HL-60 (cell line): ENCODE measurements around the gene SWAP70.

Experiments used
- GABPA ChIP-seq: IDR thresholded peaks from 2 replicates; pipeline ENCODE4 v1.6.1; 2012; ENCODE audit warnings: low read depth
- POLR2AphosphoS5 ChIP-seq: IDR thresholded peaks from 2 replicates; pipeline ENCODE4 v1.6.1; 2012; ENCODE audit warnings: low read depth
- SPI1 ChIP-seq: IDR thresholded peaks from 2 replicates; pipeline ENCODE4 v1.6.1; 2012; ENCODE audit warnings: low read depth, mild to moderate bottlenecking, borderline replicate concordance
- TF ChIP-seq, protein P1 (sequence below): IDR thresholded peaks from one replicate; pipeline ENCODE4 v1.5.1; 2011; ENCODE audit warnings: low read length, control low read depth, inconsistent platforms; ENCODE audit not compliant: insufficient read depth
- TF ChIP-seq, protein P2 (sequence below): IDR thresholded peaks from 2 replicates; pipeline ENCODE4 v1.6.1; 2012; ENCODE audit warnings: low read depth; ENCODE audit not compliant: insufficient replicate concordance

DNA sequence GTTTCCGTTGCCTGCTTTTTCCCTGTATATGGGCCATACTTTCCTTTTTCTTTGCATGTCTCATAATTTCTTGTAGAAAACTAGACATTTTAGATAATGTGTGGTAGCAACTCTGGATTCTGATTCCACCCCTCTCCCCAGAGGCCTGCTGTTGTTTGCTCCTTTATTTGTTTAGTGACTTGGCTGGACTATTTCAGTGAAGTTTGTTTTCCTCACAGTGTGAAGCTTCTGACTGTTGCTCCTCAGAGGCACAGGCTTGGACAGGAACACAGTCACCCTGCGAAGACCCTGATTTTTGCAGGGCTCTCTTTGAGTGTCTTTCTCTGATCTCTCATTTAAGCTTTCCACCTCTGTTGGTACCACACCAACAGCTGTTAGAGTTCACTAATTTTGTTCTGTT is 72.5 kb downstream of the SWAP70 start:
- TF ChIP-seq, protein P1, sequence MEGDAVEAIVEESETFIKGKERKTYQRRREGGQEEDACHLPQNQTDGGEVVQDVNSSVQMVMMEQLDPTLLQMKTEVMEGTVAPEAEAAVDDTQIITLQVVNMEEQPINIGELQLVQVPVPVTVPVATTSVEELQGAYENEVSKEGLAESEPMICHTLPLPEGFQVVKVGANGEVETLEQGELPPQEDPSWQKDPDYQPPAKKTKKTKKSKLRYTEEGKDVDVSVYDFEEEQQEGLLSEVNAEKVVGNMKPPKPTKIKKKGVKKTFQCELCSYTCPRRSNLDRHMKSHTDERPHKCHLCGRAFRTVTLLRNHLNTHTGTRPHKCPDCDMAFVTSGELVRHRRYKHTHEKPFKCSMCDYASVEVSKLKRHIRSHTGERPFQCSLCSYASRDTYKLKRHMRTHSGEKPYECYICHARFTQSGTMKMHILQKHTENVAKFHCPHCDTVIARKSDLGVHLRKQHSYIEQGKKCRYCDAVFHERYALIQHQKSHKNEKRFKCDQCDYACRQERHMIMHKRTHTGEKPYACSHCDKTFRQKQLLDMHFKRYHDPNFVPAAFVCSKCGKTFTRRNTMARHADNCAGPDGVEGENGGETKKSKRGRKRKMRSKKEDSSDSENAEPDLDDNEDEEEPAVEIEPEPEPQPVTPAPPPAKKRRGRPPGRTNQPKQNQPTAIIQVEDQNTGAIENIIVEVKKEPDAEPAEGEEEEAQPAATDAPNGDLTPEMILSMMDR: no peak
- TF ChIP-seq, protein P2, sequence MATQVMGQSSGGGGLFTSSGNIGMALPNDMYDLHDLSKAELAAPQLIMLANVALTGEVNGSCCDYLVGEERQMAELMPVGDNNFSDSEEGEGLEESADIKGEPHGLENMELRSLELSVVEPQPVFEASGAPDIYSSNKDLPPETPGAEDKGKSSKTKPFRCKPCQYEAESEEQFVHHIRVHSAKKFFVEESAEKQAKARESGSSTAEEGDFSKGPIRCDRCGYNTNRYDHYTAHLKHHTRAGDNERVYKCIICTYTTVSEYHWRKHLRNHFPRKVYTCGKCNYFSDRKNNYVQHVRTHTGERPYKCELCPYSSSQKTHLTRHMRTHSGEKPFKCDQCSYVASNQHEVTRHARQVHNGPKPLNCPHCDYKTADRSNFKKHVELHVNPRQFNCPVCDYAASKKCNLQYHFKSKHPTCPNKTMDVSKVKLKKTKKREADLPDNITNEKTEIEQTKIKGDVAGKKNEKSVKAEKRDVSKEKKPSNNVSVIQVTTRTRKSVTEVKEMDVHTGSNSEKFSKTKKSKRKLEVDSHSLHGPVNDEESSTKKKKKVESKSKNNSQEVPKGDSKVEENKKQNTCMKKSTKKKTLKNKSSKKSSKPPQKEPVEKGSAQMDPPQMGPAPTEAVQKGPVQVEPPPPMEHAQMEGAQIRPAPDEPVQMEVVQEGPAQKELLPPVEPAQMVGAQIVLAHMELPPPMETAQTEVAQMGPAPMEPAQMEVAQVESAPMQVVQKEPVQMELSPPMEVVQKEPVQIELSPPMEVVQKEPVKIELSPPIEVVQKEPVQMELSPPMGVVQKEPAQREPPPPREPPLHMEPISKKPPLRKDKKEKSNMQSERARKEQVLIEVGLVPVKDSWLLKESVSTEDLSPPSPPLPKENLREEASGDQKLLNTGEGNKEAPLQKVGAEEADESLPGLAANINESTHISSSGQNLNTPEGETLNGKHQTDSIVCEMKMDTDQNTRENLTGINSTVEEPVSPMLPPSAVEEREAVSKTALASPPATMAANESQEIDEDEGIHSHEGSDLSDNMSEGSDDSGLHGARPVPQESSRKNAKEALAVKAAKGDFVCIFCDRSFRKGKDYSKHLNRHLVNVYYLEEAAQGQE: no peak
- TF ChIP-seq POLR2AphosphoS5 (no peak), SPI1 (no peak), GABPA (no peak)
